K562 (cell line): ENCODE results near the gene RAD17. TPM values are rescaled to one million over a fixed set of nuclear protein-coding genes. Genes with fewer than 3 reads are reported as not detected.

Source experiments
- ATF6 ChIP-seq: sonication (generic); formaldehyde crosslinking; IDR thresholded peaks from 2 replicates; pipeline ENCODE4 v1.4.0; 2020; ENCODE audit warnings: mild to moderate bottlenecking, missing genetic modification reagents
- HINFP ChIP-seq: fragments of 450-650 bp; conservative IDR thresholded peaks from 2 replicates; pipeline ENCODE4 v1.6.1; 2016; ENCODE audit warnings: missing genetic modification characterization, low read depth, mild to moderate bottlenecking, control low read depth, missing compliant biosample characterization
- HOMEZ ChIP-seq: fragments of 250-450 bp; sonication (Bioruptor Pico); IDR thresholded peaks from 2 replicates; pipeline ENCODE4 v1.4.0; 2020; ENCODE audit warnings: mild to moderate bottlenecking, moderate library complexity
- LCOR ChIP-seq: sonication (generic); formaldehyde crosslinking; IDR thresholded peaks from 2 replicates; pipeline ENCODE4 v1.8.0; 2022; ENCODE audit warnings: mild to moderate bottlenecking, missing genetic modification reagents
- RBM25 ChIP-seq: fragments of 200-400 bp; formaldehyde crosslinking; IDR thresholded peaks from 2 replicates; pipeline ENCODE4 v1.6.1; 2018; ENCODE audit warnings: low read length, low read depth, moderate library complexity; ENCODE audit not compliant: severe bottlenecking
- ZNF785 ChIP-seq: fragments of 250-450 bp; sonication (Bioruptor Pico); IDR thresholded peaks from 2 replicates; pipeline ENCODE4 v1.4.0; 2020; ENCODE audit warnings: mild to moderate bottlenecking
- polyA plus RNA-seq, 8 experiments: library from polyadenylated mRNA; depleted of rRNA in 4 of 8; stranded (reverse) in 5 of 8; unstranded in 3 of 8; fragments of >200 nt; fragmentation: Nextera tagmentation in 2 of 8; fragmentation: Illumina TruSeq in 1 of 8; extraction: Ambion mirVana in 2 of 8; extraction: Trizol in 1 of 8; gene quantifications; 2 replicates each; pipeline versions ENCODE4 v1.2.1 to v1.2.3, GENCODE V29; 2011 to 2014; ENCODE audit warnings: inconsistent platforms in 1 of 8, missing spikeins in 1 of 8
- total RNA-seq, 7 experiments: library from RNA; depleted of rRNA in 6 of 7; stranded (reverse); fragments of >200 nt in 6 of 7; fragmentation: Illumina TruSeq in 2 of 7; extraction: Trizol in 2 of 7; gene quantifications; 2 replicates each; pipeline versions ENCODE4 v1.2.1 to v1.2.3, GENCODE V29; 2011 to 2021; ENCODE audit warnings: low replicate concordance in 1 of 7

RAD17 gene
- total and polyA plus RNA-seq, 9 of the 15 experiments (the other 6 are each of a cell fraction or from before 2014, with no cell fraction given) = 21.1 to 50.1 (median 40.1) TPM

DNA sequence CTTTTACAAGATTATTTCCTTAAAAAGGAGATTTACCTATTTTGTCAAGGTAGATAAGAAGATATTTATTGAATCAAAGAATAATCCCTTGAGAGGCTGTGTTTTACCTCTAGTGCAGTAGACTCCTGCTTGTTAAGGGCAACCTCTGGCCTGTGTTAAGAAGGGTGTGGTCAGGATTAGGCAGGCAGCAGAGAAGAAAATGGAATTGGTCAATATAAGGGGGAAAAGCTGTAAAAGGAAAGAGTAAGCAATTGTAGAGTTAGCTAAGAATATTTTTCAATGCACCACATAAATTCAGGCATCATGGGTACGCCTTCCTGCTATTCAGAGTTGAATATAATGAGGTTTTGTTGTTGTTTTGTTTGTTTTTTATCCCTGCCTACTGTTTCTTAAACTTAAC lies 43.3 kb upstream of the RAD17 start (continued):
- TF ChIP-seq HOMEZ (CRISPR knock-in tag) = no peak
- no peak for TF ChIP-seq HINFP (tag)
- no peak for TF ChIP-seq LCOR (CRISPR knock-in tag)
- TF ChIP-seq ATF6 (CRISPR knock-in tag) = no peak
- no peak for TF ChIP-seq RBM25
- no peak for TF ChIP-seq ZNF785 (CRISPR knock-in tag)
